Measurements from ENCODE around the gene SHKBP1.
"Not testable (repeated sequence)": the region's sequence is repeated elsewhere in the genome, so short reads cannot be mapped to it uniquely, and the experiment has no call there.

Gene SHKBP1

DNA sequence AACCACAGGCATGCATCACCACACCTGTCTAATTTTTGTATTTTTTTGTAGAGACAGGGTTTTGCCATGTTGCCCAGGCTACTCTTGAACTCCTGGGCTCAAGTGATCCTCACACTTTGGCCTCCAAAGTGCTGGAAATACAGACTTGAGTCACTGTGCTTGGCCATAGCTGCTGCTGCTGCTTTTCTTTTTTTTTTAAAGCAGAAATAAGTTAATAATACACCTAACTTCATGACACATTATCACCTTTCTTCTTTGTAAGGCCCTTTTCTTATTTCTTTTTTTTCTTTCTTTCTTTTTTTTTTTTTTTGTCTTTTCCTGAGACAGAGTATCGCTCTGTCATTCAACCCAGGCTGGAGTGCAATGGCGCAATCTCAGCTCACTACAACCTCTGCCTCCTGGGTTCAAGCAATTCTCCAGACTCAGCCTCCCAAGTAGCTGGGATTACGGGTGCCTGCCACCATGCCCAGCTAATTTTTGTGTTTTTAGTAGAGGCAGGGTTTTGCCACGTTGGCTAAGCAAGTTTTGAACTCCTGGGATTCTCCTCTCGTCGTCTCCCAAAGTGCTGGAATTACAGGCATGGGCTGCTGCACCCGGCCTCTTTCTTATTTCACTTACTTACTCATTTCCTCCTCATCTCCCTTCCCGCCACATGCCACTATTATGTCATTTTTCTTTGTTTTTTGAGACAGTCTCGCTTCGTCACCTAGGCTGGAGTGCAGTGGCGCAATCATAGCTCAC lies 8.7 kb downstream of the SHKBP1 start:
- DNase-seq = no peak

DNA sequence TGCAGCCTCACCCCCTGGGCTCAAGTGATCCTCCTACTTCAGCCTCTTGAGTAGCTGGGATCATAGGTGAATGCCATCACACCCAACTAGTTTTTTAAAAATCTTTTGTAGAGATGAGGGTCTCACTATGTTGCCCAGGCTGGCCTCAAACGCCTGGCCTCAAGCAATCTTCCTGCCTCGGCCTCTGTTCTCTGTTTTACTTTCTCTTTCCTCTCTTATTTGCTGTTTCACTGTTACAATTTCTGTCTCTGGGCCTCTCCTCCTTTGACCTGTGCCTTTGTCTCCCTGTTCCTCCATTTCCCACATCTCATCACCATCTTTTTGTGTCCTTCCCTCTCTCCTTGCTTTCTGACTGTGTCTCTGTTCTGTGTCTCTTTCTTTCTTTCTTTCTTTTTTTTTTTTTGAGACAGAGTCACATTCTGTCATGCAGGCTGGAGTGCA lies 9.3 kb downstream of the SHKBP1 start:
- DNase-seq = no peak

DNA sequence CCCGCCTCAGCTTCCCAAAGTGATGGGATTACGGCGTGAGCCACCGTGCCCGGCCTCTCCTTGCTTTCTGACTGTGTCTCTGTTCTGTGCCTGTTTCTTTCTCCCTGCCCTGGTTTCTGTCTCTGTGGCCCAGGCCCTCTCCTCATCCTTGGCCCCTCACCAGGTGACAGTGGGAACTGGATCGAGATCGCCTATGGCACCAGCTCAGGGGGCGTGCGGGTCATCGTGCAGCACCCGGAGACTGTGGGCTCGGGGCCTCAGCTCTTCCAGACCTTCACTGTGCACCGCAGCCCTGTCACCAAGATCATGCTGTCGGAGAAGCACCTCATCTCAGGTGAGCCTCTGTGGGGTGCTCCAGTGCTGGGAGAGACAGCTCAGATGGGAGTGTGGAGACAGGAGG lies 9.9 kb downstream of the SHKBP1 start:
- DNase-seq = no peak

DNA sequence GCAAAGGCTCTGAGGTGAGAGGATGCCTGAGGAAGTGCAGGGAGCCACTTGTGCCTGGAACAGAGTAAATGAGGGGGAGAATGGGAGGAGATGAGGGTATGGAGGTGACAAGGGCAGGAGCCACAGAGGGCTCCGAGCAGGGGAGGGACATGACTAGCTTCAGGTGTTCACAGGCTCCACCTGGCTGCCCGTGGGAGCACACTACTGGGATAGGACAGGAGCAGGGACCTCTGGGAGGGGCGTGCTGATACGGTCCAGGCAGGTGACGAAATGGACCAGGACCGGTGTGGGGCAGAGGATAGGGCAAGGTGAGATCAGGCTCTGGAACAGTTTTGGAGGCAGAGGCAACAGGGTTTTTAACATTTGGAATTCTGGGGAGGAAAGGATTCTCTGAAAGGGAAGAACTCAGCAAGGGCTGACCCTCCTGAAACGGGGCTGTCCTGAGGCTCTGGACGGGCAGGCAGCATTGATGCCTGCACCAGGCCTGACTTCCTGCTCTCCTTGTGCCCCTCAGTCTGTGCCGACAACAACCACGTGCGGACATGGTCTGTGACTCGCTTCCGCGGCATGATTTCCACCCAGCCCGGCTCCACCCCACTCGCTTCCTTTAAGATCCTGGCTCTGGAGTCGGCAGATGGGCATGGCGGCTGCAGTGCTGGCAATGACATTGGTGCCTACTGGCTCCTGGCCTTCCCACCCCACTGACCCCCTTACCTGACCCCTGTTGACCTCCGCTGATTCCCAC lies 11.6 kb downstream of the SHKBP1 start:
- DNase-seq = no peak

DNA sequence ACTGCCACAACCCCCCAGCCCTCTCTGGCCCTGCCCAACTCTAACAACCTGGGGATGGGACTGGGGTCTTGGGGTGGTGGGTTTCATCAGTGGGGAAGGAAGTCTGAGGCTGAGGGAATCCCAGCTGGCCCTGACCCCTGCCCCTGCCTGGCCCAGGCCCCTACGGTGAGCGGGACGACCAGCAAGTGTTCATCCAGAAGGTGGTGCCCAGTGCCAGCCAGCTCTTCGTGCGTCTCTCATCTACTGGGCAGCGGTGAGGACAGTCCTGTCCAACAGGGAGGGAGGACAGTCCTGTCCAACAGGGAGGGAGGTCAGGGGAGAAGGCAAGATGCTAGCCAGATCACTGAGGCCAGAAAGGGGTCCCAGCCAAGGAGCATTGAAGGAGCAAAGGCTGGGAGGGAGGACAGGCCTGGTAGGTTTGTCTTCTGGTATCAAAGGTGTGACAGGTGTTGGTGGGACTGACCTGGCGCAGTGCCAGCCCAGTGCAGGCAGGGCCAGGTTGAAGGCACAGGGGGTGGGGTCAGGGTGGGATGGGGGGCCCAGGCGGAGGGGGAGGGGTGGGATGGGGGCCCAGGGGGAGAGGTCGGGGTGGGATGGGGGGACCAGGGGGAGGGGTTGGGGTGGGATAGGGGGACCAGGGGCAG lies 12.4 kb downstream of the SHKBP1 start:
- DNase-seq = no peak

DNA sequence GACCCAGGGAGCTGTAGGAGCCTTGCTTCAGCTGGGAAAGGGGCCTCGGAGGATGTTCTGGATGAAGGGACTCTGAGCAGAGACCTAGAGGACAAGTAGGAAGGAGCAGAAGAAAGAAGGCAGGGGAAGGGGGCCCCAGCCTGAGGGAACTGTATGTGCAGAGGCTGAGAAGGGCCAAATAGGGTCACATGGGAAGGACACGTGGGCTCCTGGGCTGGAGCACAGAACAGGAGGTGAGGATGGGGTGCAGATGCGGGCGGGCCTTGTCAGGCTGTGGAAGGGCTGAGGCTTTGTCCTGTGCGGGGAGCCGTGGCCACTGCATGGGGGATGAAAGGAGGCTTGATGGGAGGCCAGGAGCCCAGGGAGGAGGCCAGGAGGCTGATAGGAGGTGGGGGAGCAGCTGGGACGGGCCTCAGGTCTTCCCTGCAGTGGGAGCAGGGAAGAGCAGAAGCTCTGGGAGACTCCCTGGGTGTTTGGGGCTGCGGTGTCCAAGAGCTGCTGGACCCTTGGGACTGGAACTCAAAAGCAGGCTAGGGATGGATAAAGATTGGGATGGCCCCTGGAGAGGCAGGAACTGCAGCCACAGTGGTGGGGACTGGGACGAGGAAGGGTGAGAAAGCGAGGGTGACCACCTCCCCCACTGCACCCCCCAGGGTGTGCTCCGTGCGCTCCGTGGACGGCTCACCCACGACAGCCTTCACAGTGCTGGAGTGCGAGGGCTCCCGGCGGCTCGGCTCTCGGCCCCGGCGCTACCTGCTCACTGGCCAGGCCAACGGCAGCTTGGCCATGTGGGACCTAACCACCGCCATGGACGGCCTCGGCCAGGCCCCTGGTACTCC lies 13.1 kb downstream of the SHKBP1 start:
- no peak for DNase-seq

DNA sequence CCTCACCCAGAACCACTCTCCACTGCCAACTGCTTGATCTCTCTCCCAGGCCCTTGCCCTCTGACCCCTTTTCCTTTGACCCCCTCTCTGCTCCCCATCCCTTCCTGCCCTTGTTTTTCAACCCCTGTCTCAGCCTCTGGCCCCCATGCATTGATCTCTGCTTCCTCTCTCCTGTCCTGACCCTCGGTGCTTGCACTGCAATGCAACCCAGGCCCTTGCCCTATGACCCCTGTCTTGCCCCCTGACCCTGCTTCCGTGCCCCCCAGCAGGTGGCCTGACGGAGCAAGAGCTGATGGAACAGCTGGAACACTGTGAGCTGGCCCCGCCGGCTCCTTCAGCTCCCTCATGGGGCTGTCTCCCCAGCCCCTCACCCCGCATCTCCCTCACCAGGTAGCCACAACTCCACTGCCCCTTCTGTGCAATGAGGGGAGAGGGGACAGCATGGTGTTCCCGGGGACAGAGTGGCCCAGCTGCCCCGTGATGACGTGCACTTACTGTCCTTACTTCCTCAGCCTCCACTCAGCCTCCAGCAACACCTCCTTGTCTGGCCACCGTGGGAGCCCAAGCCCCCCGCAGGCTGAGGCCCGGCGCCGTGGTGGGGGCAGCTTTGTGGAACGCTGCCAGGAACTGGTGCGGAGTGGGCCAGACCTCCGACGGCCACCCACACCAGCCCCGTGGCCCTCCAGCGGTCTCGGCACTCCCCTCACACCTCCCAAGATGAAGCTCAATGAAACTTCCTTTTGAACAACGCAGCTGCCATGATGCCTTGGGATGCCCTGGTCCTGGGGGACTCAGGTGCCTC lies 14.0 kb downstream of the SHKBP1 start:
- no peak for DNase-seq

DNA sequence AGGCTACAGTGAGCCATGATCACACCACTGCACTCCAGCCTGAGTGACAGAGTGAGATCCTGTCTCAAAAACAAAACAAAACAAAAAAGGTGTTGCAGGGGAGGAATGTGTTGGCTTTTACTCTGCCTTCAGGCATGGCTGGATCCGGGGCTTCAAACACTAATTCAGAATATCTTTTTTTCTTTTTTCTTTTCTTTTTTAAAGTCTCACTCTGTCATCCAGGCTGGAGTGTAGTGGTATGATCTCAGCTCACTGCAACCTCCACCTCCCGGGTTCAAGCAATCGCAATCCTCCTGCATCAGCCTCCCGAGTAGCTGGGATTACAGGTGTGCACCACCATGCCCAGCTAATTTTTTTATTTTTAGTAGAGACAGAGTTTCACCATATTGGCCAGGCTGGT lies 15.1 kb downstream of the SHKBP1 start:
- DNase-seq = not testable (repeated sequence)

DNA sequence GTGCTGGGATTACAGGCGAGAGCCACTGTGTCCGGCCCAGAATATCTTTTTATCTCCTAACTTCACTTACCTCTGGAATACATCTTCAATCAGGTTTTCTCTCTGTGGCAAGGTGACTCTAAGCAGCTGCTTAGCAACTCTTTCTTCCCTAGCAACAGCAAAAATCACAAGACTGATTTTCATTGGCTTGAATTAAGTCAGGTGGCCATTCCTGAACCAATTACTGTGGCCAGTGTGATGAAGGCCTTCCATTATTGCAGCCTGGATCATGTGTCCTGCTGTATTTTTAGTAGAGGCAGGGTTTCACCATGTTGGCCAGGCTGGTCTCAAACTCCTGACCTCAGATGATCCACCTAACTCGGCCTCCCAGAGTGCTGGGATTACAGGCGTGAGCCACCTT lies 15.5 kb downstream of the SHKBP1 start:
- no peak for DNase-seq

DNA sequence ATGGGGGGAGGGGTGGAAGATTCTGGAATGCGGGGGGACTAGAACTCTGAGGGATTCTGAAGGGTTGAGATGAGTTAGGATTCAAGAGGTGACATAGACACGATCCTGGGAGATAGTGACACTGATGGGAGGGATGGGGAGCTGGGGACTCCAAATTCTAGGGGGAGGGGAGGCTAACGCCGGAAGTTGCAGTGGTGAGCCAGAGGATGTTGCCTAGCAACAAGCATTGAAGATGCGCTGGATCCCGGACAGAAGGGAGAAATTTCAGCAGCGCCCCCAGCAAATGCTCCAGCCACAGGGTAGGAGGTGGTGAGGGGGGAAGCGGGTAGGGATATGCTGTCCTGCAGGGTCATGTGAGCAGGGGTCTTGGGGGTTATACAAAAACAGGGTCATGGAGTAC lies 17.6 kb downstream of the SHKBP1 start:
- DNase-seq = peak; percentile 38

DNA sequence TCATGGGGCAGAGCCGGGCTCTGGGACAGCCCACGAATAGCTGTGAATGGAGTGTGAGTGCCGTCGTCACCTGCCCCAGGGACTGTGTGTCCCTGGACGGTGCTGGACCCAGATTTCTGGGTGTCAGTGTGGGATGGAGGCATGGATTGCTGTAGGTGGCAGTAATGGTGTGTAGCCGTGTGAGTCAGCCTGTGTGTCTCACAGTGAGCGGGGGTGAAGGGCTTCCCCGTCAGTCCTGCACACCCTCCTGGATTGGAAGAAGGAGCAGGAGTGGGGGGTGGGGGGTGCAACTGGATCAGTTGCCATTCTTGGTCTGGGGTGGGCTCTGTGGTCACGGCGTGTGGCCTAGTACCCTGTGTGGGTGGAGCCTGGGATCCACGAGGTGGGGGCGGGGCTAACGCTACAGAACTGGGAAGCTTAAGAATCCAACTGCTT lies 18.0 kb downstream of the SHKBP1 start:
- no peak for DNase-seq

DNA sequence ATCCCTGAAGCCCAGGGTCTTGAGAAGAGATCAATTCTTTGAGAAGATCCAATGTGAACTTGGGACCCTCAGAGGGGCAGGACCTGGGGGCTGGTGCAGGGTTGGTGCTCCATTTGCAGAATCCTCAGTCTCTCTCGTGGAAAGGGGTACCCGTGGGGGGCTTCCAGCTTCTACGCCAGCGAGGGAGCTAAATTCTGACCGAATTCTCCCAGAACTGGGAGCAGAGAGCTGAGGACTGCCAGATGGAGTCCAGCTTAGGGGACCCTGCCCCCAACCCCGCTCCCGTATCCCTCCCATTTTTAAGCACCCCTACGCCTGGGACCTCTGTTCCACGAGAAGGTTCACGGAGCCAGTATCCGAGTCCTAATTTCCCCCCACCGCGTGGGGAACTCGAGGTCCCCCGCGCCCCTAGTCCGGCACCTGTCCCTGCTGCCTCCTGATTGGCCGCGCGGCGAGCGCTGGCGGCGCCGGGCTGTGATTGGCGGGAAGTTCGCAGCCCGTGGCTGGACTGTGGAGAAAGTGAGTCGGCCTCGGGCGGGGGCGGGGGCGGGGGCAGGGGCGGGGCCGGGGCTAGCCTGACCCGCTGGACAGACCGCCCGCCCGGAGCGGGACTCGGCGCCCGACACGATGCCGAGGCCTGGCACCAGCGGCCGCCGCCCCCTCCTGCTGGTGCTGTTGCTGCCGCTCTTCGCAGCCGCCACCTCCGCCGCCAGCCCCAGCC lies 20.1 kb downstream of the SHKBP1 start:
- DNase-seq = peak; percentile 68

DNA sequence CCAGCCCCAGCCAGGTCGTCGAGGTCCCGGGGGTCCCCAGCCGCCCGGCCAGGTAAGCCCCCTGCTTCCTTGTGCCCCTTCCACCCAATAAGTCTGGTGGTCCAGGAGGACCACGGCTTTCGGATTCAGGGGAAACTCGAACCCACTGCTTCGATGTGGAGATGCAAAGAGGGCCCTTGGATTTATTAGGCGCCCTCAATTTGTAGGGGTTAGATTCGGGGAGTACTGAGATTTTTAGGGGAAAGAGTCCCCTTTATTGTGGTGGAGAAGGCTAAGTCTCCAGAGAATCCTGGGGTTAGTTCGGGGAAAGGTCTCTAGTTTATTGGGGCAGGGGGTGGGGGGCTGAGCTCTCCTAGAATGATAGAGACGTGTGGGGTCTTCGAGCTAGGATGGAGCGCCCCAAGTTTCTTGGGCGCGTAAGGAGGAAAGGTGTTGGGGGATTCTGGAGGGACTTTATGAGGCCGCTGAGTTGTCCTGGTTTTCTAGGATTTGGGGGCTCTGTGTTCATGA lies 20.7 kb downstream of the SHKBP1 start:
- peak; percentile 30 for DNase-seq

DNA sequence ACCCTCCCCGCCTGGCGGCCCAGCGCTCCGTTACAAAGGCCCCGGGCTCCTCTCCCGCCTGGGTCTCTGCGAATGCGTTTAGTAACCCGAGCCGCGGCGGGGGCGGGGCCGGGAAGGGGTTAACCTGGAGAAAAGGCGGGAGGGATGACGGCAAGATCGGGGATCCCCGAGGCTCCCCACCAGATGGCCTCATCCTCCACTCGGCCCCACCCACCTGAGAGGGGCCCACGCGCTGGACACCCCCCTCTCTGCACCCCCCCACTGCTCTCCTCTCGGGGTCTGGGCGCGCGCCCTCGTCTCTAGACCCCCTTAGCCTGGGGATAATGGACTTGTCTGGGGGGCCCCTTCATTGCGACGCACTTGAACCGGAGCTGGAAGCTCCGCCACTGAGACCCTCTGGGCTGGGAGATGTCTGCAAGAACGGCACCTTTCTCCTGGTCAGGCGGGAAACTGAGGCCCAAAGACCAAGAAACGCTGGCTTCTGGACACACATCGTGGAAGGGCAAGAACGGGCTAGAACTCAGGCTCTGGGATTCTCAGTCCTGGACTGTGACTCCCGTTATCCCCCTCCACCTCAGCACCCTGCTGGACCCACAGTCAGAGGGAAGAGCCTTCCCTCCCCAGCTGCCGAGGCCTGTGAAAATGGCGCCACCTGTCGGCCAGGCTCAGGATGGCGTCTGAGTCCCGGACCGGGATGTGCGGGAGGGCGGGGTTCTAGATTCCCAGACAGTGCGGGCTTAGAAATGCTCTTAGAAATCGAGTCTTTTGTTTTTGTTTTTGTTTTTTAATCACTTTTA lies 21.6 kb downstream of the SHKBP1 start:
- DNase-seq = peak; percentile 98

DNA sequence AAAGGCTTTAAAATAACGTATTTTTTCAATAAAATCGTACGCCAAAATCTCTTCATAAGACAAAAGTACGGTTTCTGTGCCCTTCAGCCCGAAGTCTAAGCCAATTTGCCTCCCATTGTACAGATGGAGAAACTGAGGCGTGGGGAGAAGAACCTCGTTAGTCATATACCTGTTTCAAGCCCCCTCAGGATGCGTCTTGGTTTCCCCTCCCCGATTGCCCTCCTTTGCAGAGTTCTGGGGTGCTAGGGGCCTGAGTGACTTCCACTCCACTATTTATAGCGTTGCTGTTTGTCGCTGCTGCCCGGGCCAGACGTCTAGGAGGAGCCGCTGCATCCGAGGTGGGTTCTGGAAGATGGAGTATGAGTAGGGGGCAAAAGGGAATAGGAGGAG lies 22.2 kb downstream of the SHKBP1 start:
- no peak for DNase-seq

DNA sequence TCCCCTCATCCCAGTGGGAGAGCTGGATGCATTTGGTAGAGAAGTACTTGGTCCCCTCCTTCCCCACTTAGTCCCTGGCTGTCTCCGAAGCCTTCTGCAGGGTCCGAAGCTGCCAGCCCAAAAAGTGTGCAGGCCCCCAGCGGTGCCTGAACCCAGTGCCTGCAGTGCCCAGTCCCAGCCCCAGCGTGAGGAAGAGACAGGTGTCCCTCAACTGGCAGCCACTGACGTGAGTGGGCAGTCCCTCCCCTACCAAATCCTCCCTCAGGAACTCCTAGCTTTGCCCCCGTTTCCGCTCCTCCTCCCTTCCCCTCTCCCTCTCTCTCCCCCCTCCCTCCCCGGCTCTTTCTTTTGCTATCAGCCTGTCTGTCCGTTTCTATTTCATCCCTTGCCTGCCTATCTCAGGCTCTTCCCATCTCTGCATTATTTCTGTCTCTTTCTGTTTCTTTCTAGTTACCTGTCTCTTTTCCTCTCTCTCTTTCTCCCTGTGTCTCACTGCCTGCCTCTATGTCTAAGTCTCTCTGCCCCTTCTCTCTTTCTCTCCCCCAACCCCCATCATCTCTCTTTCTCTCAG lies 22.7 kb downstream of the SHKBP1 start:
- peak; percentile 39 for DNase-seq

DNA sequence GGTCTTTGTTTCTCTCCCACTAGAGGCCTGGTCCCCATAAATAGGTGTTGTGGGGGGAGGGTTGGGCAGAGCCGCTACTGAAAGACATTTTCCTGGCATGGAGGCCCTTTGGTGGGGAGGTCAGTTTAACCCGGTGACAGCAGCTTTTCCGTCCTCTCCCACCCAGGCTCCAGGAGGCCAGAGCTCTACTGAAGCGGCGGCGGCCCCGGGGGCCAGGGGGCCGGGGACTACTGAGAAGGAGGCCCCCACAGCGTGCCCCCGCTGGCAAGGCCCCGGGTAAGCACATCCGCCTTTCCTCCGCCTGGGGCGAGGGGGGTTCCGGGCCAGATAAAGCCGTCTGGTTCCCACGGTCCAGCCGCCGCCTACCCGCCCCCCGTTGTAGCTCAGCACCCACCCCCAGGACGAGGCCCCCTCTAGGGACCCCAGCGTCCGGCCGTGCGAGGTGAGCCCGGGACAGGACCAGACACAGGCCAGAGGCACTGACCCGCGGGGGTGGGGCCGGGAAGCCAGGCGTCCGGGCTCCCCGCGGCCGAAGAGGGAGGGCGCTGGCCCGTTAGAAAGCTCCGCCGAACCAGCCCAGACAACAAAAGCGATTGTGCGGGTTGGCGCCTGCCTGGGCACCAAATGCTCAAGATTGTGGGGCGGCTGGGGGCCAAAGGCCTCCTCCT lies 23.4 kb downstream of the SHKBP1 start:
- DNase-seq = no peak

DNA sequence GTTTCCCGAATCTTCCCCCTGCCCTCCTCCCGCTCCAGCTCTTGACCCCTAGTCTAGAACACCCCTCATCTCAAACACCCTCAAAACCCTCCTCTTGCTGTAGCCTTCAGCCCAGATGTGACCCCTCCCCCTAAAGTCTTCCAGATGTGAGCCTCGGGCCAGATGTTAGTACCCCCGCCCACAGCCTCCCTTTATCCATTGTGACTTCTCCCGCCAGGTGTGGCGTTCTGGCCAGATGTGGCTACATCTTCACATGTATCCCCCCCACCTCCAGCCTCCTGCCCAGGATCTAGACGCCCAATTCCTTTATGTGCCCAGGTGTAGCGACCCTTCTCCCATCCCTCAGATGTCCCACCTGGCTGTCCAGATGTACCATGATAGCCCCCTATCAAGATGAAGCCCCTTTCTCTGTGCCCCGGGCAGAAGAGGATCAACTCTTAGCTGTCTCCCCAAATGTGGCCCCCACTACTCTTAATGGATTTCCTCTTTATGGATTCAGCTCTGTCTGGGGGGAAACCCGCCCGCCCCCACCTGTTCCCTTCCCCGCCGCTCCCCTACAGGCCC lies 24.0 kb downstream of the SHKBP1 start:
- DNase-seq = peak; percentile 49
